ENCODE data around the gene TUBB. TPM values are rescaled to one million over a fixed set of nuclear protein-coding genes. Genes with fewer than 3 reads are reported as not detected.

The TUBB gene
- total and polyA plus RNA-seq, 9 of the 15 experiments (the other 6 are each of a cell fraction or from before 2014, with no cell fraction given): 971 to 2,870 (median 1,478) TPM

- Histone ChIP-seq H3K27me3 (ENCODE audit: control insufficient read depth in 2 of 2, insufficient read depth in 2 of 2, low read length in 2 of 2) (no peaks in the 10 kb centered on the region), H2AFZ (ENCODE audit: low read depth, low read length) (peak within 1 kb of the TSS; percentile 95), H3K79me2 (ENCODE audit: control insufficient read depth, insufficient read depth, low read length) (peaks cover 44% of the 10 kb centered on the region), H3K9me3 (replicated peaks; ENCODE audit: control insufficient read depth, insufficient read depth, low read depth, low read length) (no peaks in the 10 kb centered on the region), H3K9ac (ENCODE audit: insufficient read depth in 1 of 2, low read depth in 2 of 2, low read length in 2 of 2) (peak within 1 kb of the TSS; percentile 80 to 99), H3K4me1 (replicated peaks in 1 of 2; ENCODE audit: control insufficient read depth in 2 of 2, insufficient read depth in 2 of 2, low read length in 2 of 2) (peaks cover 35 to 47% of the 10 kb centered on the region in 2 experiments), H3K36me3 (ENCODE audit: control insufficient read depth, insufficient read depth, low read length) (peaks cover 22% of the 10 kb centered on the region), H3K9me1 (ENCODE audit: control insufficient read depth, insufficient read depth, low read length) (peaks cover 5% of the 10 kb centered on the region), H3K27ac (ENCODE audit: extremely low read depth, low read depth, low read length) (peak within 1 kb of the TSS; percentile 87), H3K4me2 (ENCODE audit: insufficient read depth, low read length) (peak within 1 kb of the TSS; percentile 92), H3K4me3 (peak within 1 kb of the TSS; percentile 91), H4K20me1 (replicated peaks; ENCODE audit: control insufficient read depth, insufficient read depth, low read length) (peaks cover 4% of the 10 kb centered on the region; the same call in 1 of the 2 replicates)
- BruUV-seq (replicated peaks): no TSS peak
- peak; percentile 86 to 94 (median 86) for DNase-seq (ENCODE audit: extremely low read depth in 1 of 4, low spot score in 3 of 4)
- POLR2A ChIA-PET: interaction anchor here (0.5 to 2.1 kb wide), 22 partner anchors 8 to 343 kb away, joined by 3 to 10 read pairs (median 4); partner anchors contain the start of gene MDC1
- in situ Hi-C loops (cut with MboI) (loop anchor here (5.0 kb wide), 2 partner anchors 133 to 333 kb away; no protein-coding TSS in a partner anchor), intact Hi-C loops (cut with micrococcal nuclease) (loop anchor here (1.0 to 5.0 kb wide), 3 partner anchors 69 to 338 kb away; no protein-coding TSS in a partner anchor)
- FAIRE-seq: peak; percentile 93
- under 1% methylated on average over 54 of the region's 54 CpGs for WGBS (ENCODE audit: insufficient coverage, low coverage, missing lambda C conversion rate)
- CTCF ChIA-PET (ENCODE audit: low intra/inter-chr PET ratio): interaction anchor here (0.6 to 3.7 kb wide), 8 partner anchors 35 to 340 kb away, joined by 3 to 20 read pairs (median 4); no protein-coding TSS in a partner anchor
- ATAC-seq: peak; percentile 65
- TF ChIP-seq ZNF79 (CRISPR knock-in tag; IDR thresholded peaks at IDR 0.05; ENCODE audit: low read depth) (0 out of 2 replicates have a peak, but pooled peaks have one; percentile 41), NCOA2 (IDR thresholded peaks at IDR 0.05; ENCODE audit: partially characterized antibody in 2 of 2) (no peak), RHOXF2B (CRISPR knock-in tag; conservative IDR thresholded peaks at IDR 0.05) (no peak), C11orf30 (IDR thresholded peaks at IDR 0.05; ENCODE audit: low read depth) (no peak), HDAC2 (IDR thresholded peaks at IDR 0.05) (peak; percentile 64), ZNF707 (CRISPR knock-in tag; conservative IDR thresholded peaks at IDR 0.05) (peak; percentile 37; the same call in 1 of the 2 replicates), ZNF133 (CRISPR knock-in tag; IDR thresholded peaks at IDR 0.05) (peak; percentile 6; the same call in 1 of the 2 replicates), ZBED1 (IDR thresholded peaks at IDR 0.05) (peak; percentile 68; the same call in 1 of the 2 replicates), RFX1 (IDR thresholded peaks at IDR 0.05) (no peak), HMG20A (CRISPR knock-in tag; conservative IDR thresholded peaks at IDR 0.05) (no peak), SAP30 (IDR thresholded peaks at IDR 0.05; ENCODE audit: borderline replicate concordance, insufficient read depth, low read depth, low read length, poor library complexity, severe bottlenecking) (peak; percentile 46), FOXK1 (CRISPR knock-in tag; IDR thresholded peaks at IDR 0.05; ENCODE audit: borderline replicate concordance) (no peak), TOE1 (IDR thresholded peaks at IDR 0.05; ENCODE audit: borderline replicate concordance) (peak; percentile 77), TOE1 (CRISPR knock-in tag; IDR thresholded peaks at IDR 0.05; ENCODE audit: borderline replicate concordance, low read depth) (no peak), YBX1 (IDR thresholded peaks at IDR 0.05) (no peak), PHF8 (IDR thresholded peaks at IDR 0.05; ENCODE audit: borderline replicate concordance, low read length) (peak; percentile 69; the same call in 1 of the 2 replicates)
- TF ChIP-seq, protein P1, sequence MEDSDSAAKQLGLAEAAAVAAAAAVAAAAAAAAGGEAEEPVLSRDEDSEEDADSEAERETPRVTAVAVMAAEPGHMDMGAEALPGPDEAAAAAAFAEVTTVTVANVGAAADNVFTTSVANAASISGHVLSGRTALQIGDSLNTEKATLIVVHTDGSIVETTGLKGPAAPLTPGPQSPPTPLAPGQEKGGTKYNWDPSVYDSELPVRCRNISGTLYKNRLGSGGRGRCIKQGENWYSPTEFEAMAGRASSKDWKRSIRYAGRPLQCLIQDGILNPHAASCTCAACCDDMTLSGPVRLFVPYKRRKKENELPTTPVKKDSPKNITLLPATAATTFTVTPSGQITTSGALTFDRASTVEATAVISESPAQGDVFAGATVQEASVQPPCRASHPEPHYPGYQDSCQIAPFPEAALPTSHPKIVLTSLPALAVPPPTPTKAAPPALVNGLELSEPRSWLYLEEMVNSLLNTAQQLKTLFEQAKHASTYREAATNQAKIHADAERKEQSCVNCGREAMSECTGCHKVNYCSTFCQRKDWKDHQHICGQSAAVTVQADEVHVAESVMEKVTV (CRISPR knock-in tag; IDR thresholded peaks at IDR 0.05): peak; percentile 65
- TF ChIP-seq, protein P2, sequence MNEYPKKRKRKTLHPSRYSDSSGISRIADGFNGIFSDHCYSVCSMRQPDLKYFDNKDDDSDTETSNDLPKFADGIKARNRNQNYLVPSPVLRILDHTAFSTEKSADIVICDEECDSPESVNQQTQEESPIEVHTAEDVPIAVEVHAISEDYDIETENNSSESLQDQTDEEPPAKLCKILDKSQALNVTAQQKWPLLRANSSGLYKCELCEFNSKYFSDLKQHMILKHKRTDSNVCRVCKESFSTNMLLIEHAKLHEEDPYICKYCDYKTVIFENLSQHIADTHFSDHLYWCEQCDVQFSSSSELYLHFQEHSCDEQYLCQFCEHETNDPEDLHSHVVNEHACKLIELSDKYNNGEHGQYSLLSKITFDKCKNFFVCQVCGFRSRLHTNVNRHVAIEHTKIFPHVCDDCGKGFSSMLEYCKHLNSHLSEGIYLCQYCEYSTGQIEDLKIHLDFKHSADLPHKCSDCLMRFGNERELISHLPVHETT (CRISPR knock-in tag; conservative IDR thresholded peaks at IDR 0.05 in 1 of 2, IDR thresholded peaks at IDR 0.05 in 1 of 2): peak in 1 of 2 experiments; percentile 43; a peak in 1 of 4 replicates
These were observed 24.1 kb downstream of the TUBB start, which contains the start of gene IER3 for GRCh38 chr6:30744054-30744805. TSS of gene IER3 (minus strand) at chr6:30744547. CDS start at chr6:30744518, 29 bp downstream.

Data from K562 (cell line).